GM11168 (cell line): Measurements from ENCODE around the gene ERBB4.

ENCODE experiments used
- in situ Hi-C: fragments of 300-500 bp; cut with MboI; formaldehyde crosslinking; loops from one replicate; pipeline ENCODE4 v1.12.0; 2022; ENCODE audit warnings: low sequenced_read_pairs; ENCODE audit not compliant: unreplicated experiment

The ERBB4 gene

GRCh38 chr2:211468877-211469663, 1069.5 kb downstream of the ERBB4 start:
- in situ Hi-C loops, result no loop called here

- in situ Hi-C loops, result no loop called here
Measured at GRCh38 chr2:211468217-211468616, 1070.4 kb downstream of the ERBB4 start.

GRCh38 chr2:211463397-211463796, 1075.2 kb downstream of the ERBB4 start:
- in situ Hi-C loops, result no loop called here

- in situ Hi-C loops, result no loop called here
Measured at GRCh38 chr2:211458974-211459373, 1079.6 kb downstream of the ERBB4 start.

- in situ Hi-C loops, result no loop called here
Measured at GRCh38 chr2:211457325-211457724, 1081.3 kb downstream of the ERBB4 start.

- in situ Hi-C loops, result no loop called here
Measured at GRCh38 chr2:211455216-211455841, 1083.3 kb downstream of the ERBB4 start.

- in situ Hi-C loops, result no loop called here
Measured at GRCh38 chr2:211454679-211455078, 1083.9 kb downstream of the ERBB4 start.

- in situ Hi-C loops, result no loop called here
Measured at GRCh38 chr2:211453311-211453887, 1085.2 kb downstream of the ERBB4 start.

GRCh38 chr2:211451642-211452041, 1087.0 kb downstream of the ERBB4 start:
- in situ Hi-C loops, result no loop called here

- in situ Hi-C loops, result no loop called here
Measured at GRCh38 chr2:211449819-211450218, 1088.8 kb downstream of the ERBB4 start.

GRCh38 chr2:211447548-211447947, 1091.1 kb downstream of the ERBB4 start:
- in situ Hi-C loops, result no loop called here

GRCh38 chr2:211440107-211440506, 1098.5 kb downstream of the ERBB4 start:
- in situ Hi-C loops, result no loop called here

- in situ Hi-C loops, result no loop called here
Measured at GRCh38 chr2:211439011-211439410, 1099.6 kb downstream of the ERBB4 start.

GRCh38 chr2:211437396-211437795, 1101.2 kb downstream of the ERBB4 start:
- in situ Hi-C loops, result no loop called here

GRCh38 chr2:211436182-211436581, 1102.4 kb downstream of the ERBB4 start:
- in situ Hi-C loops, result no loop called here

GRCh38 chr2:211435331-211435730, 1103.3 kb downstream of the ERBB4 start:
- in situ Hi-C loops, result no loop called here

- in situ Hi-C loops, result no loop called here
Measured at GRCh38 chr2:211434773-211435172, 1103.8 kb downstream of the ERBB4 start.

GRCh38 chr2:211429256-211429920, 1109.2 kb downstream of the ERBB4 start:
- in situ Hi-C loops, result no loop called here

- in situ Hi-C loops, result no loop called here
Measured at GRCh38 chr2:211426240-211426639, 1112.4 kb downstream of the ERBB4 start.

GRCh38 chr2:211423018-211423417, 1115.6 kb downstream of the ERBB4 start:
- in situ Hi-C loops, result no loop called here

- in situ Hi-C loops, result no loop called here
Measured at GRCh38 chr2:211417544-211417943, 1121.1 kb downstream of the ERBB4 start.
